Measurements from ENCODE around the gene ZDHHC14. TPM values are rescaled to one million over a fixed set of nuclear protein-coding genes. Genes with fewer than 3 reads are reported as not detected.

The ZDHHC14 gene
- total and polyA plus RNA-seq, 9 donors: 4.9 to 16.4 (median 5.9) TPM

GRCh38 chr6:157592541-157592940 is 211.6 kb downstream of the ZDHHC14 start:
- intact Hi-C loops (cut with DNase I): loop anchor here in 1 of 4 donors (10.0 kb wide), 1 partner anchor 278 kb away; no protein-coding TSS in a partner anchor
- 89 to 95% (median 90%) methylated on average over 16 of the region's 16 CpGs for WGBS, 3 donors
- Histone ChIP-seq H3K27ac (no peak overlapping the region), H3K9me3 (no peaks in the 10 kb centered on the region), H3K4me1 (ENCODE audit: insufficient read depth) (no peaks in the 10 kb centered on the region), H3K36me3 (no peaks in the 10 kb centered on the region), H3K4me3 (no peak overlapping the region), H3K27me3 (no peaks in the 10 kb centered on the region)
- no peak for DNase-seq
- TF ChIP-seq, protein P1, sequence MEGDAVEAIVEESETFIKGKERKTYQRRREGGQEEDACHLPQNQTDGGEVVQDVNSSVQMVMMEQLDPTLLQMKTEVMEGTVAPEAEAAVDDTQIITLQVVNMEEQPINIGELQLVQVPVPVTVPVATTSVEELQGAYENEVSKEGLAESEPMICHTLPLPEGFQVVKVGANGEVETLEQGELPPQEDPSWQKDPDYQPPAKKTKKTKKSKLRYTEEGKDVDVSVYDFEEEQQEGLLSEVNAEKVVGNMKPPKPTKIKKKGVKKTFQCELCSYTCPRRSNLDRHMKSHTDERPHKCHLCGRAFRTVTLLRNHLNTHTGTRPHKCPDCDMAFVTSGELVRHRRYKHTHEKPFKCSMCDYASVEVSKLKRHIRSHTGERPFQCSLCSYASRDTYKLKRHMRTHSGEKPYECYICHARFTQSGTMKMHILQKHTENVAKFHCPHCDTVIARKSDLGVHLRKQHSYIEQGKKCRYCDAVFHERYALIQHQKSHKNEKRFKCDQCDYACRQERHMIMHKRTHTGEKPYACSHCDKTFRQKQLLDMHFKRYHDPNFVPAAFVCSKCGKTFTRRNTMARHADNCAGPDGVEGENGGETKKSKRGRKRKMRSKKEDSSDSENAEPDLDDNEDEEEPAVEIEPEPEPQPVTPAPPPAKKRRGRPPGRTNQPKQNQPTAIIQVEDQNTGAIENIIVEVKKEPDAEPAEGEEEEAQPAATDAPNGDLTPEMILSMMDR (IDR thresholded peaks at IDR 0.05): no peak
- TF ChIP-seq EP300 (IDR thresholded peaks at IDR 0.05) (no peak), POLR2A (IDR thresholded peaks at IDR 0.05) (no peak)

- intact Hi-C loops (cut with DNase I): loop anchor here in 1 of 4 donors (10.0 kb wide), 1 partner anchor 278 kb away; no protein-coding TSS in a partner anchor
- Histone ChIP-seq H3K27ac (no peak overlapping the region), H3K27me3 (no peaks in the 10 kb centered on the region), H3K9me3 (no peaks in the 10 kb centered on the region), H3K36me3 (no peaks in the 10 kb centered on the region), H3K4me1 (ENCODE audit: insufficient read depth) (no peaks in the 10 kb centered on the region), H3K4me3 (no peak overlapping the region)
- no peak for TF ChIP-seq EP300 (IDR thresholded peaks at IDR 0.05)
- TF ChIP-seq, protein P1 (IDR thresholded peaks at IDR 0.05): no peak
- TF ChIP-seq POLR2A (IDR thresholded peaks at IDR 0.05): no peak
- 90 to 96% (median 93%) methylated on average over 21 of the region's 21 CpGs for WGBS, 3 donors
- no peak for DNase-seq
Observed at GRCh38 chr6:157592980-157593379, 212.0 kb downstream of the ZDHHC14 start.

DNA sequence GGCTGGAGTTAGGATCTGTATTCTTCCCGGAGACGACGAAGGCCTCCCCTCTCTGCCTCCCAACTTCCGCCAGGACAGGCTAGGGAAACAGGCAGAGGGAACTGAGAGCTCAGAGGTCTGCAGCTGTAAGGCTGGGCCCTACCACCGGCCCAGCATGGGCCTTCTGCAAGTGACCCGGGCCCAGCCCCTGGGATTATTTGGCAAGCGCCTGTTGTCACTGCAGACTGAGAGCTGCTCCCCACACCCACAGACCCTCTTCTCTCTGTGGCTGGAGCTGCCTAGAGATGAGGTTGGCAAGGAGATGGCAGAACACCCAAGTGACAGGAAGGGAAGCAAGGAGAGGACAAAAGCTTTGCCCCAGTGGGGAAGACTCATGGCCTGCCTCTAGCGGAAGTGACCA is 212.6 kb downstream of the ZDHHC14 start:
- no peaks in the 10 kb centered on the region for H3K4me1 ChIP-seq (ENCODE audit: insufficient read depth)
- intact Hi-C loops (cut with DNase I): loop anchor here in 1 of 4 donors (10.0 kb wide), 1 partner anchor 279 kb away; no protein-coding TSS in a partner anchor
- no peak for DNase-seq
- WGBS, 3 donors: 81 to 88% (median 87%) methylated on average over 8 of the region's 8 CpGs
- no peak overlapping the region for H3K4me3 ChIP-seq
- no peaks in the 10 kb centered on the region for H3K36me3 ChIP-seq
- H3K9me3 ChIP-seq: no peaks in the 10 kb centered on the region
- no peaks in the 10 kb centered on the region for H3K27me3 ChIP-seq
- no peak overlapping the region for H3K27ac ChIP-seq
- no peak for TF ChIP-seq POLR2A (IDR thresholded peaks at IDR 0.05)
- TF ChIP-seq, protein P1 (IDR thresholded peaks at IDR 0.05): no peak
- TF ChIP-seq EP300 (IDR thresholded peaks at IDR 0.05): no peak

DNA sequence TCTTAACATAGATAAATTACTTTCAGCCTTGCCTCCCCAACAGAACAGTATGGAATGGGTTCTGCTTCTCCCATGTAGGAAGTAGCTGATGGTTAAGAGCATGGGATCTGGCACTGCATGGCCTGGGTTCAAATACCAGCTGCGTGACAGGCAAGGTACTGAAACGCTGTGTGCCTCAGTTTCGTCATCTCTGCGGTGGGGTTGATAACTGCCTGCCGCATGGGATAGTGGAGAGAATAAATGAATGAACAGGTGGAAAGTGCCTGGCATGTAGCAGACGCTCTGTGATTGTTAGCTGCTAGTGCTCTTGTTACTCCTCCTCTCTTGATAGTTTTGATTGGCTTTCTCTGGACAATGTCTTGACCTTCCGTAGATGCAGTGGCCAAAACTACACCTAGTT is 213.3 kb downstream of the ZDHHC14 start:
- DNase-seq: no peak
- Histone ChIP-seq H3K36me3 (no peaks in the 10 kb centered on the region), H3K27me3 (no peaks in the 10 kb centered on the region), H3K4me1 (ENCODE audit: insufficient read depth) (no peaks in the 10 kb centered on the region), H3K4me3 (no peak overlapping the region), H3K9me3 (no peaks in the 10 kb centered on the region), H3K27ac (no peak overlapping the region)
- no peak for TF ChIP-seq POLR2A (IDR thresholded peaks at IDR 0.05)
- no peak for TF ChIP-seq EP300 (IDR thresholded peaks at IDR 0.05)
- TF ChIP-seq, protein P1 (IDR thresholded peaks at IDR 0.05): no peak
- WGBS, 3 donors: 93 to 94% (median 94%) methylated on average over 7 of the region's 7 CpGs
- intact Hi-C loops (cut with DNase I): loop anchor here in 1 of 4 donors (10.0 kb wide), 1 partner anchor 279 kb away; no protein-coding TSS in a partner anchor

Data from ovary (tissue), 9 donors.